GM19238 (cell line): ENCODE results near the gene SPEM1.

Experiments used
- DNase-seq: peaks from one replicate; pipeline ENCODE4 v3.0.0; 2011; ENCODE audit warnings: low spot score; ENCODE audit not compliant: insufficient read length

Gene SPEM1

DNA sequence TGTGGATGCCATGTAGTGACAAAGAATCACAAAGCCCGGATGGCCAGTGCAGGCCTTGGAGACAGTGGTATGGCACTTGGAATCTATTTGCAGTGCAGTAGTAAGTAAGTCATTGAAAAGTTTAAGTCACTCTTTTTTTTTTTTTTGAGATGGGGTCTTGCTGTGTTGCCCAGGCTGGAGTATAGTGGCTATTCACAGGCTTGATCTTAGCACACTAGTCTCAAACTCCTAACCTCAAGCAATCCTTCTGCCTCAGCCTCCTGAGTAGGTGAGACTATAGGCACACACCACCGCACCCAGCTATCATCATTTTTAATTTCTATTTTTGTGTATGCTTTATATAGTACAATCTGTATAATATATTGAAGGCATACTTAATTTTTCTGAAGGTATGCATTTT lies 21.5 kb upstream of the SPEM1 start:
- DNase-seq = no peak

DNA sequence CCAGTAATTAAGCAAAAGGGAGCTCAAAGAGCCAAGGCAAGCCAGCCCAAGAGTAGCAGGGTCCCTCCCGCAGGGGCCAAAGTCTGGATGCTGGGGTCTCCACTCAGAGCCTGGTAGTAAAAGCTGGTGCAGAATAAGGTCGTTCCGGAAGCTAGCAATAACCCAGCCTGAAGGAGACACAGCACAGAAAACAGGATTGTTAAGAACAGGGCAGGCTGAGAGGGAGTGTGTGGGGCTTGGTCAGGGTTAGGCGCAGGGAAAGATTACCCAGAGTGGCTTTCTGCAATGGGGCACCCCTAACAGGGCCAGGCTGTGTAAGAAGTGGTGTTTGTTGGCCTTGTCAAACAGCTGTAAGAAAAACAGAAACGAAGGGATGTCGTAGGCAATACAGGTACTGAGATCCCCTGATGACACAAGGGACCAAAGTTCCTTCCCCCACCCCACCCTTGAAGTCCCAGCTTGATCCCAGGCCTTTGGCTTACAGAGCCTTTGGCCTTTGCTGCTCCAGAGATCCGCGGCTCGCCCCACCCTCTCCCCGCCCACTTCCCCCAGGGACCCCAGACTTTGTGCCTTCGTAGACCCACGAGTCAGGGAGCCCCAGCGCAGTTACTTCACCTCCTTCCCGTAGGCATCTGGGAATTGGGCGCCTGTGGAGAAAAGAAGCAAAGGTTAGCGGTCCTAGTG lies 16.9 kb upstream of the SPEM1 start:
- DNase-seq = no peak

DNA sequence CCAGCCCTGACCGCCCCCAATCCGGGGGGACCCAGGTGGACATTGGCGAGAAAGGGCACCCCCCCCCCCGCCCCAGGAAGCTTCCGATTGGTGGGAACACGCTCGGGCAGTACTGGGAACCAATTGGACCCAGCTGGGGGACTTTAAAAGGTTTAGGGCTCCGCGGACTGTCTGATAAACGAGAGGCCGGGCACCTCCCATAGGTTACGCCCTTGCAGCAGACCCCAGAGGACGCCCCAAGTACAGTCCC lies 16.5 kb upstream of the SPEM1 start:
- DNase-seq = peak; percentile 51

DNA sequence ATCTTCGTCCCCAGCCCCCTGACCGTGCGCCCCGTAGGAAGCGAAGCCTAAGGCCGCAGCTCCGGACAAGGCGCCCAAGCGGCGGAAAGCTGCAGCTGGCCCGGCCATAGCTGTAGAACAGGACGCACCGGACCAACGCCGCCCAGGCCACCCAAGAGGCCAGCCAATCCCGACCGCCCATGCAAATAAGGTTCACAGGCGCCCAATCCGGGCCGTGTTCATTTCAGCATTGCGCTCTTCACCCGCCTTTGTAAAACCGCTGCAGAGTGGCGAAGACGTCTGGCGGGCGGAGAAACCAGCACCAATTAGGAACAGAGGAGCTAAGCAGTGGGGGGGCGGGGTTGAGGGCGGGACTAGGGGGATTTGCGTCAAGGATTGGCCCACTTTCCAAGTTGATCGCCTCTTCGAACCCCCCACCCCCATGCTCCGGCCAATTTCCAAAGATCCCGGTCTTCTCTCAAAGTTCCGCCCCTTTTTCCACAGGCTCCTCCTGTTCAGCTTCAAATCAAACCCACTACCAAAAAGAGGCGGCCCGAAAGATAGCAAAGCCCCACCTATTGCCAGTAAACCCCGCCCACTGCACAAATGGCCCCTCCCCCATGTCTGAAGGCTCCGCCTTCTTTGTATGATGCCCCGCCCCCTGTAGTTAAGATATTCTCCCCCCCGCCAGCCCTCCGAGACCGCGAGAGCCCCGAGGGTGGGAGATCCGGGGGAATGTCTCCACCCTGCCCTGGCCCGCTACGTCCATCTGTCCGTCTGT lies 16.0 kb upstream of the SPEM1 start, which contains the start of gene TMEM256:
Gene TMEM256 (minus strand): TSS at position 121 of the 760 bp plus-strand sequence. CDS start 13 bp downstream, at position 108.
- peak; percentile 97 for DNase-seq

DNA sequence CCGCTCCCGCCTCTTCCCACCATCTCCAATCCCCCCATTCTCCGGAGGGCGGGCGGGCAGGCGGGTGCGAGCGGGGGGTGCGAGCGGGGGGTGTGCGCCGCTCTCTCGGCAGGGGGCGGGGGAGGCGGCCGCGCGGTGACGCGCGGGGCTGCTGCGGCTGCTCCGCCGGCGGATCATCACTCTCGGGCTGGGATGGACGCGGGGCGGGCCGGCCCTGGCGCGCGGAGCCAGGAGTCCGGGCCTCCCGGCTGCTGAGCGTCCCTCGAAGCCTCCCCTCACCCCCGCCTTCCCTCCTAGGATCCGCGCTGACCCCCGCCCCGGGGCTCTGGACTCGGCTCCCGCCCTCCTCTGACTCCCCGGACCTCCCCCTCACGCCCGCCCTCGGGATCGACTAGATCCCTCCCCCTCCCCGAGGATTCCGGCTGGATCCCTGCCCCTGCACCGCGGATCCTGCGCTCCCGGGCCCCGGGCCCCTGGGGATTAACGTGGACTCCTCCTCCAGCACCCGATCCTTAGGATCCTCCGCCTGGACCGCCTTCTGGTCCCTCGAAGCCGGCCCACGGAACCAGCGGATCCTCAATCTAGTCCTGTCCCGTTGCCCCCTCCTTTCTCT lies 15.3 kb upstream of the SPEM1 start:
- DNase-seq = peak; percentile 69

DNA sequence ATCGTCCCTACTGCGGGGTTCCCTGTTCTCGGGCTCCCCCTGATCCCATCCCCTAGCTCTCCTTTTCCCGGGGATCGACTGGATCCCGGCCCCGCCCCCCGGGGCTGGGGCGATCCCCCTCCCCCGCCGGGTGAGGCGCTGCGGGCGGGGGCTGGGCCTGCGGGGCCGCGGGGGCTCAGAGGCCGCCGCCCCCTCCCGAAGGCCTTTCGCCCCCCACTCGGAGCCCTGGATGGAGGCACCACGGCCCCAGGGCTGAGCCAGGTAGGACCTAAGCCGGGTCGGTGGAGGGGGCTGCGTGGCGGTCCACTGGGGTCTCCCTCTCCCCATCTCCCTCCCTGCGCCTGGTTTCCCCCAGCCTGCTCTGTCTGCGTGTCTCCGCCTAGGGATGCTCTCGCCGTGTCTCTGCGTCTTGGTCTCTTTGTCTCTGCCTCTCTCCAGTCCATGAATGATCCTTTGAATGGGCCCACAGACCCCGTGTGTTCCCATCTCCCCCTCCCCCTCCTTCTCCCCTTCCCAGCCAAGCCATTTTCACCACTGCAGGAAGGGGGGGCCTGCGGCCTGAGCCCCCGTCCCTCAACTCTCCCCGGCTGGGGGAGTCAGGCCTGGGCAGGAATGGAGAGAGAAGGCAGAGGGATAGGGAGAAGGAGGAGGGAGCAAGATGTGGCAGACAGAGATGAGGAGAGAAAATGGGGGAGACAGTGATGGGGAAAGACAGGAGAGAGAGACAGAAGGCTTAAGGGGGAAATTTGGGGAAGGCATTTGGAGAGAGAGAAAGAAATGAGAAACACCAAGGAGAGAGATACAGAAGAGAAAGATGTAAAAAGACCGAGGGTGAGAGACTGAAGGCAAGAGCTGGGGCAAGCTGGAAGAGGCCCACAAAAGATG lies 14.5 kb upstream of the SPEM1 start:
- no peak for DNase-seq

DNA sequence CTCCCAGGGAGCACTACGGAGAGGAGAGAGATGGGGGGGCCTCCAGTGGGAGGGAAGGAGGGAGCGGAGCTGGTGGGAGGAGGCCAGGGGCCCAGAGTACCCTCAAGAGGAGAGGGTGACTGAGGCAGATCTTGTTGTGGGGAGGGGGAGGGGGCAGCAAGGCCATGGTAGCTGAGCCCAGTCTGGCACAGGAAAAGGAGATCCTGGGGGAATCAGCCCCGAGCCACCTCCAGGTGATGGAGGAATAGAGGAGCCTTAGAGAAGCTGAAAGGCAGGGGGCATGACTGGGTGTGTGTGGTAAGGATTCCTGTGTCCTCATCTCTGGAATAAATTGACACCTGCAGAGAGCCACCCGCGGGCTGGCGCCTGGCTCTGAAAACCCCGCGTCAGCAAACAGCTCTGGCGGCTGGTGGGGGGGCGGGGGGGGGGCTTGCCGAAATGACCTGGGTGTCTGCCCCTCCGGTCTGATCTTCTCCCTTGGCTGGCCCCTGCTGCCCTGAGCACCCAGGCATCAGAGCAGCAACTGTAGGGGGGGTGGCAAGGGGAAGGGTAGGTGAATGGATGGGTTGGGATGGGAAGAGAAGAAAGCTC lies 13.8 kb upstream of the SPEM1 start:
- no peak for DNase-seq

DNA sequence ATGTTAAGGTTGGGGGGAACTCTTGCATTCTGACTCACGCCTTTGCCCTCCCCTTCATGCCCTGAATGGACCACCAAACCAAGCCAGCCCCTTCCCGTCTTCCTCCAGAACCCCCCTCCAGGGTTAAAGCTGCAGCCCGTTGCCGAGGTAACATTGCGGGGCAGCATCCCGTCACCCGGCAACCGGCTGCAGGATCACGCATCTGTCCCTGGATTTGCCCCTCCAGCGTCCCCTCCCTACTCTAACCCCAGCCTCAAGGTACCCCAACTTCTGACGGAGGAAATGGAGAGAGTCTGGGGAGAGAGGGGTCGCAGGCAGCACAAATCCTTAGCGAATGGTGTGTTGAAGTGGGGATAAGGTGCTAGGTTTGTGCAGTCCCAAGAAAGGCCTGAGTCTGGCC lies 13.0 kb upstream of the SPEM1 start:
- no peak for DNase-seq

DNA sequence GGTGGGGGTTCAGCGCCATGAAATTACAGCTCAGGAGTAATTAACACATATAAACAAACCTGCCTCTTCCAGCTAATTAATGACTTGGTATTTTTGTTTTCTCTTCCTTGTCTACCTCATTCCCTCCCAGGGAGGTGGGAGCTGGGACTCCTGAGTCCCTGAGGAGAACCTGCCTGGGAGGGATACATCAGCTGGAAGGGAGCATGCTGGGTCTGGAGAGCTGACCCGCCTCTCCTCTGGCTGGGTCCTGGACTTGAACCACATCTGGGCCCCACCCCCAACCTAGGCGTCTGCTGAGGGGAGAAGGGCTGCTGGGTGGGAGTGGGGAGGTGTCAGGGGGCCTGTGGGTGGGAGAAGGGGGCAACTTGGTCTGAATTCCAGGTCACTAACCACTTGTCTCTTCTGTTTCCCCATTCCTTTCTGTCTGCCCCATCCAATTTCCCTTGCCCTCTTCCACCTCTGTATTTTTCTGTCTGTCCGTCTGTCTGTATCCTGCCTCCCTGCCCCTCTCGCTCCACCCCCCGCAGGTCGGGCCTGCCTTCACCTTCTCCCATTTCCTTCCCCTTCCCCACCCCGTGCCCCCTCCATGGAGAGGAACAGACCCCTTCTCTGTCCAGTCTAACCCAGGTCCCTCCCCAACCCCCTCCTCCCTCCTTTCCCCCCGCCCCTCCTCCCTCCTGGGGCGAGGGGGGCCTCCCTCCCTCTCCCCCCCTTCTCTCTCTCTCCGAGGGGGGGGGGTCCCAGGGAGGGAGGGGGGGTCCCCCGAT lies 12.5 kb upstream of the SPEM1 start, which contains the start of gene NLGN2:
Gene NLGN2 (plus strand): TSS at position 361 of the 767 bp plus-strand sequence. CDS start 411 bp downstream, outside the sequence.
- DNase-seq = no peak

DNA sequence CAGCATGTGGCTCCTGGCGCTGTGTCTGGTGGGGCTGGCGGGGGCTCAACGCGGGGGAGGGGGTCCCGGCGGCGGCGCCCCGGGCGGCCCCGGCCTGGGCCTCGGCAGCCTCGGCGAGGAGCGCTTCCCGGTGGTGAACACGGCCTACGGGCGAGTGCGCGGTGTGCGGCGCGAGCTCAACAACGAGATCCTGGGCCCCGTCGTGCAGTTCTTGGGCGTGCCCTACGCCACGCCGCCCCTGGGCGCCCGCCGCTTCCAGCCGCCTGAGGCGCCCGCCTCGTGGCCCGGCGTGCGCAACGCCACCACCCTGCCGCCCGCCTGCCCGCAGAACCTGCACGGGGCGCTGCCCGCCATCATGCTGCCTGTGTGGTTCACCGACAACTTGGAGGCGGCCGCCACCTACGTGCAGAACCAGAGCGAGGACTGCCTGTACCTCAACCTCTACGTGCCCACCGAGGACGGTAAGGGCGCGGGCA lies 11.8 kb upstream of the SPEM1 start:
- no peak for DNase-seq

DNA sequence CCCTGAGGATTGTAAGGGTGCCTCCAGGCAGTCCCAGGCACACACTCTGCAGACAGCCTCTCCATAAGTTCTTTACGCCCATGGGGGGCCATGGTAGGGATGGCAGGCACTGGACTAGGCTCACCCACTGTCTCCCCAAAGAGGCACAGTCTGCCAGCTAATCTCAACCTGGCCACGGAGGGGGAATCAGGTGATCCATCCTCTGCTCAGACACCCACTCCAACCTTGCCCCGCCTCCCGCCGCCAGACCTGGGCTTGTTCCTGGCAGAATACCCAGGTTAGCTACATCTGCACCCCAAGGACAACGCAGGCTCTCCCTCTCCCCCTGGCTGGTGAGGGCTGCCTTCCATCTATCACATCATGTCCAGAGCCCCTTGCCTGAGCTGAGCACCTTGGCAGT lies 11.3 kb upstream of the SPEM1 start:
- DNase-seq = no peak

DNA sequence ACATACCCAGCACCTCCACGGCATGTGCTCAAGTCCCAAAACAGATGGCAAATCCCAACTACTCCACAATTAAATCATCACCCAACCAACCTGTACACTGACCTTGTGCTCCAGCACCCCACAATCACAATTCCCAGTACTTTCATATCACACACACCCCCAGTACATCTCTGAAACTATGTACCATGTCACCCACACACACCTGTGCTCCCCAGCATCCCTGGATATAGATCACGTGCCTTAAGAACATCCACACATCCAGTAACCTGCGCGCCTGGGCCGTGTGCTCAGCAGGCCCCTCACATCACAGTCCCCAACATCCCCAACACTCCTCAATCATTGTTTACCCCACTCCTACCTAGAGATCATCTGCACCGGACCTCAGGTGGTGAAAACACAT lies 10.4 kb upstream of the SPEM1 start:
- no peak for DNase-seq

DNA sequence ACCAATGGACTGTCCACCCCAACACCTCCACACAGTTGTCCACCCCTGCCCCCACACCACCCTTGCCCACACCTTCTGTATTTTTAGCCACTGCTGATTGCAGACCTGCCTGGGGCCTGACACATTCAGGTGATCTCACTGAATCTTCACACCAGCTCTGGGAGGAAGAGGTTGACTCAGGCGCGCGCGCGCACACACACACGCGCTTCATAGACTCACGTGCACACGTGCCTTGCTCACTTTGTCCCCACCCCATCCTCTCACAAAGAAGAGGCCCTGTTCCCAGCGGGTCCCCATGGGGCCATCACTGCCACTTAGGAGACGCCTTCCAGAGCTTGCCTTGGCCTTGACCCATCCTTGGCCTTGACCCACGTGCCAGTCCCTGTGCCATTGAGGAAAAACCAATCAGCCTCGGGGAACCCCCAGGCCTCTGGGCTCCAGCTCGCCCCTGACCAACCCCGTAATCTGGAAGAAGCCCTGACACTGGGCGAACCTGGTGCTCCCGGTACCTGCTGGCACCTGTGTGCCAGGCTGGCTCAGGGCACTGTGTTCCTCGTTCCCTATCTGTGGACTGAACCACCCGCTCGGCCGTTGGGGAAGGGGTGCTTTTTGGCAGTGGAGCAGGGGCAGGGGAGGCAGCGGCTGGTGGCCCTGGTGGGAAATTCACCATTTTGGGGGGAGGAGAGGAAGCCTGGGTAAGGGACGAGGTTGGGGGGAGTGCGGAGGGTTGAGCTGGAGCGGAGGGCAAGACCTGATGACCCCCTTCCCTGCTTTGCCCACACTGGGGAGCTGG lies 9.3 kb upstream of the SPEM1 start:
- DNase-seq = no peak

DNA sequence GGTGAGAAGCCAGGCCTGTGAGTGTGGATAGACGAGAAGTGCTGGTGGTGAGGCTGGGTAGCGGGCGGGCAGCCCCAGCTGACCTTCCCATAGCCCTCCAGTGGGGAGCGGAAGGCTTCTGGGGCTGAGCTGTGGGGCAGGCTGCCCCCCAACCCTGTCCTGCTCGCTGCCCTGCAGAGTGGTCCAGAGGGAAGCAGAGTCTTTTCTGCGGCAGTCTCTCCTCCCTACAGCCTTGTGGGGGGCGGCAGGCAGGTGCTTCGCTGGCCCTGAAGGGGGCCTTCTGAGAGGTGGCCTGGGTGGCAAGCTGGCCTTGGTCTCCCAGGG lies 8.7 kb upstream of the SPEM1 start:
- DNase-seq = no peak

DNA sequence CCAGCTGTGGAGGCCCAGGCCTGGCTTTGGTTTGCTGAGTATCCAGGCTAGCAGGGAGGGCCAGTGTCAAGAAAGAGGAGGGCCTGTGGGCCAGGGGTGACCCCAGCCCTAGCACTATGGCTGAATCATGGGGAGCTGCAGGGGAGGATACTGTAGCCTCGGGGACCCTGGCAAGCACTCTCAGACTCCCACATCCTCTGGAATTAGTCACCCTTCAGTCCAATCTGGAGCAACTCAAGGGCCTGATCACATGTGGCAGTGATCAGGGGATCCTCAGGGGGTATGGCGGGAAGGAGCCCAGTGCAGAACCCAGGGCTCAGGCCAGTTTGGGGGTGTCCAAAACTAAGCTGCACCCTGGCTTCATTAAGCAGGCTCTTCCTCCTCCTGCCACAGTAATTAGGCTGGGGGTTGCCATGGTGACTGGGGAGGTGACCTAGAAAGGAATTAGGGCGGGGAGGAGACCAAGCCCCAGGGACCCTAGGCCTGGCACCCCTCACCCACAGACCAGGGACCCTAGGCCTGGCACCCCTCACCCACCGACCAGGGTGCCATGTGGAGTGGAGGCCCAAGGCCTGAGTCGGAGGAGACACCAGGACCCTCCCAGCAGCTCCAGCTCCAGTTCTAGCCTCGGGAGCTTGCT lies 6.7 kb upstream of the SPEM1 start:
- DNase-seq = no peak

DNA sequence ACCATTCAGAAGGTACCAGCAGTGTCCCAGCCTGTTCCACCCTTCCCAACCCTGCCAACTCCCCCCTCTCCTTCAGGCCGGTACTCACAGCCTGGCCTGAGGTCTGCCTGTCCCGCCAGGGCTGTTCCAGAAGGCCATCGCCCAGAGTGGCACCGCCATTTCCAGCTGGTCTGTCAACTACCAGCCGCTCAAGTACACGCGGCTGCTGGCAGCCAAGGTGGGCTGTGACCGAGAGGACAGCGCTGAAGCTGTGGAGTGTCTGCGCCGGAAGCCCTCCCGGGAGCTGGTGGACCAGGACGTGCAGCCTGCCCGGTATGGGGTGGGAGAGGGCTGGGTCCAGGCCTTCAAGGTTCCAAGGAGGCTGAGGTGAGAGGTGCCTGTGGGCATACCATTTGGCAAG lies 5.3 kb upstream of the SPEM1 start:
- no peak for DNase-seq

DNA sequence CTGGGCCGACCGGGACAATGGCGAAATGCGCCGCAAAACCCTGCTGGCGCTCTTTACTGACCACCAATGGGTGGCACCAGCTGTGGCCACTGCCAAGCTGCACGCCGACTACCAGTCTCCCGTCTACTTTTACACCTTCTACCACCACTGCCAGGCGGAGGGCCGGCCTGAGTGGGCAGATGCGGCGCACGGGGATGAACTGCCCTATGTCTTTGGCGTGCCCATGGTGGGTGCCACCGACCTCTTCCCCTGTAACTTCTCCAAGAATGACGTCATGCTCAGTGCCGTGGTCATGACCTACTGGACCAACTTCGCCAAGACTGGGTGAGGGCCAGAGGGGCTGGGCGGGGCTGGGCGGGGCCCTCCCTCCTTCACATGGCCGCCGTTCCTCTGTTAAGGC lies 4.3 kb upstream of the SPEM1 start:
- DNase-seq = no peak

DNA sequence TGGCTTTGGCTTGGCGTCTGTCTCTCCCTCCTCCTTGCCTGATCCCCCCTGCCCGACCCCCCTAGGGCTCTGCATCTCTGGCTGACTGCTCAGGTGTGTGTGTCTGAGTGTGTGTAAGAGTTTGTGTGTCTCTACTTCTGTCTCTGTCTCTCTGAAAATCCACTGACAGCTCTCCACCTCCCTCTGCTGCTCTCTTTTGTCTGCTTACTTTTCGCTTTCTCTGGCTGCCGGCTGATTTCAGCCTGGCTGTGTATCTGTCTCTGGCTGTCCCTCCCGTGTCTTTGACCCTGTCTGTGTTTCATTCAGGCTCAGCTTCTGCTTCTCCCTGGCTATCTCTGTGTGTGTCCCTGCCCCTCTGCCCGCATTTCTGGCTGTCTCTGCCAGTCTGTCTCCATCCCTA lies 3.8 kb upstream of the SPEM1 start:
- no peak for DNase-seq

DNA sequence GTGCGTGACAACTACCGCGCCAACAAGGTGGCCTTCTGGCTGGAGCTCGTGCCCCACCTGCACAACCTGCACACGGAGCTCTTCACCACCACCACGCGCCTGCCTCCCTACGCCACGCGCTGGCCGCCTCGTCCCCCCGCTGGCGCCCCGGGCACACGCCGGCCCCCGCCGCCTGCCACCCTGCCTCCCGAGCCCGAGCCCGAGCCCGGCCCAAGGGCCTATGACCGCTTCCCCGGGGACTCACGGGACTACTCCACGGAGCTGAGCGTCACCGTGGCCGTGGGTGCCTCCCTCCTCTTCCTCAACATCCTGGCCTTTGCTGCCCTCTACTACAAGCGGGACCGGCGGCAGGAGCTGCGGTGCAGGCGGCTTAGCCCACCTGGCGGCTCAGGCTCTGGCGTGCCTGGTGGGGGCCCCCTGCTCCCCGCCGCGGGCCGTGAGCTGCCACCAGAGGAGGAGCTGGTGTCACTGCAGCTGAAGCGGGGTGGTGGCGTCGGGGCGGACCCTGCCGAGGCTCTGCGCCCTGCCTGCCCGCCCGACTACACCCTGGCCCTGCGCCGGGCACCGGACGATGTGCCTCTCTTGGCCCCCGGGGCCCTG lies 3.0 kb upstream of the SPEM1 start:
- no peak for DNase-seq
